GM19035 (cell line): ENCODE data around the gene SLC23A3.

Experiments used
- ATAC-seq: cut with Tn5 transposase; IDR thresholded peaks from one replicate; pipeline ENCODE4 v1.9.1; 2021; ENCODE audit not compliant: unreplicated experiment

SLC23A3 gene

GRCh38 chr2:219116776-219117646 is 52.8 kb downstream of the SLC23A3 start:
- no peak for ATAC-seq

DNA sequence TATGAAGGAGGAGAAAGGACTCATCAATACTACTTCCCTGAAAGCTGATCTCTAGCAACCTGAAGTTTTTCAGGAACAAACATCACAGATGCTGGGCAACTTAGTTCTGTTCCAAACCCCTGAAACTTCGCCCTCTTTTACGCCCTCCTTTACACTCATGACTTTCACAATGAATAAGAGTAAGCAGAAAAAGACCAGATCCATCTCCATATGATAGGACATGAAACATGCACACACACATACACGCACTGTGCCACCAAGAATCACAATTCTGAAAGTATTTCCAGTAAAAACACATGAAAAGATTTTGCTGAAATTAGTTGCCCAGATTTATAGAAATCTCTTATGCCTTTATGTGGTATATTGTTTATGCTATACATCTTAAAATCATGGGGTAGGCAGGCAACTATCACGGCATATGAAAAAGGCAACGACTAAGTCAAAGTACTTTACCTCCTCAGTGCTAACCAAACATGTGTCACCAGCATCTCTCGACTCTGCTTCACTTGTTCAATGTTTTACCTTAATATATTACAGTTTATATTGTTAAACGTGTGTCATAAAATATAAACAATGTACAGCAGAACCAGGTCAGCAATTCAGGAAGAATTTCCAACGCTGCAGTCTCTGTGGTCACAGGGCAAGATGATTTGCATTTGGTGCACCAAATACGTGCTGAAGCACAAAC is 57.0 kb downstream of the SLC23A3 start:
- ATAC-seq: no peak

DNA sequence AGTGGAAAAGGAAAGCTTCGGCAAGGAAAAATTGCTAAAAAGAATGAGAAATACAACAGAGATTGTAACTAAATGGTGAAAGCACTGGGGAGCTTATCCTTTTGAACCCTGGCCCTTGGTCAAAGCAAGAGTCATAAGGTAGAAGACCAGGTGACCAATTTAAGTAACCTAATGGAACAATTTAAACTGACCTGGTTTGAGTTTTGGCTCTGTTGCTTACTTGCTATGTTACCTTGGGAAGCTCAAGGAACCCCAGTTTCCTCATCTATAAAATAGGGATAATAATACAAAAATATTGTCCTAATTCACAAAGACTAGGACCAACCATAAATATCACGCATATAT is 57.8 kb downstream of the SLC23A3 start:
- ATAC-seq: no peak
